HepG2 (cell line): ENCODE results near the gene TTC22. TPM values are rescaled to one million over a fixed set of nuclear protein-coding genes. Genes with fewer than 3 reads are reported as not detected.

Source experiments
- FOSL1 ChIP-seq: sonication (generic); formaldehyde crosslinking; IDR thresholded peaks from 2 replicates; pipeline ENCODE4 v1.9.0; 2021; ENCODE audit warnings: missing genetic modification reagents, borderline replicate concordance
- HMG20B ChIP-seq: conservative IDR thresholded peaks from 2 replicates; pipeline ENCODE4 v1.6.1; 2016; ENCODE audit warnings: missing genetic modification reagents, missing compliant biosample characterization
- HNRNPLL ChIP-seq: fragments of 200-400 bp; formaldehyde crosslinking; IDR thresholded peaks from 2 replicates; pipeline ENCODE4 v1.6.1; 2017; ENCODE audit warnings: mild to moderate bottlenecking, low read depth, low read length; ENCODE audit not compliant: poor library complexity, severe bottlenecking
- KDM4B ChIP-seq: sonication (generic); formaldehyde crosslinking; IDR thresholded peaks from 2 replicates; pipeline ENCODE4 v1.4.0; 2020; ENCODE audit warnings: missing genetic modification reagents
- SP2 ChIP-seq: sonication (generic); formaldehyde crosslinking; IDR thresholded peaks from 2 replicates; pipeline ENCODE4 v1.5.1; 2020; ENCODE audit warnings: mild to moderate bottlenecking, missing genetic modification reagents
- ZBTB21 ChIP-seq: sonication (generic); formaldehyde crosslinking; IDR thresholded peaks from 2 replicates; pipeline ENCODE4 v1.4.0; 2020; ENCODE audit warnings: missing genetic modification reagents
- ZBTB4 ChIP-seq: sonication (generic); formaldehyde crosslinking; IDR thresholded peaks from 2 replicates; pipeline ENCODE4 v1.4.0; 2020; ENCODE audit warnings: missing genetic modification reagents, mild to moderate bottlenecking, borderline replicate concordance
- ZNF18 ChIP-seq: sonication (generic); formaldehyde crosslinking; IDR thresholded peaks from 2 replicates; pipeline ENCODE4 v1.8.0; 2022; ENCODE audit warnings: mild to moderate bottlenecking, missing genetic modification reagents; ENCODE audit not compliant: insufficient replicate concordance
- ZNF317 ChIP-seq: sonication (generic); formaldehyde crosslinking; IDR thresholded peaks from 2 replicates; pipeline ENCODE4 v1.5.0; 2020; ENCODE audit warnings: mild to moderate bottlenecking, missing genetic modification reagents
- ZNF704 ChIP-seq: sonication (generic); formaldehyde crosslinking; IDR thresholded peaks from 2 replicates; pipeline ENCODE4 v1.8.1; 2023; ENCODE audit warnings: mild to moderate bottlenecking, inconsistent platforms, moderate library complexity, missing genetic modification reagents, borderline replicate concordance
- ZNF891 ChIP-seq: sonication (generic); formaldehyde crosslinking; IDR thresholded peaks from 2 replicates; pipeline ENCODE4 v1.5.0; 2020; ENCODE audit warnings: mild to moderate bottlenecking, missing genetic modification reagents
- ZSCAN21 ChIP-seq: sonication (generic); formaldehyde crosslinking; IDR thresholded peaks from 2 replicates; pipeline ENCODE4 v1.8.0; 2022; ENCODE audit warnings: mild to moderate bottlenecking, missing genetic modification reagents, moderate library complexity, borderline replicate concordance
- ZZZ3 ChIP-seq: sonication (generic); formaldehyde crosslinking; IDR thresholded peaks from 2 replicates; pipeline ENCODE4 v1.4.0; 2020; ENCODE audit warnings: missing genetic modification reagents, mild to moderate bottlenecking, borderline replicate concordance
- polyA plus RNA-seq, 8 experiments: library from polyadenylated mRNA; depleted of rRNA in 3 of 8; stranded (reverse) in 7 of 8; unstranded in 1 of 8; fragments of >200 nt; fragmentation: Illumina TruSeq in 4 of 8; extraction: Trizol in 4 of 8; gene quantifications; 2 replicates each; pipeline versions ENCODE4 v1.2.1 to v1.2.3, GENCODE V29; 2011 to 2016; ENCODE audit warnings: low read depth in 4 of 8, missing spikeins in 1 of 8, mixed read lengths in 1 of 8; ENCODE audit not compliant: insufficient read depth in 1 of 8
- total RNA-seq, 5 experiments: library from RNA; depleted of rRNA; stranded (reverse); fragments of >200 nt; fragmentation: Illumina TruSeq; extraction: Trizol; gene quantifications; 2 replicates each; pipeline ENCODE4 v1.2.3, GENCODE V29; 2016; ENCODE audit warnings: low read depth in 1 of 5
- TF ChIP-seq, protein P1 (sequence below): sonication (generic); formaldehyde crosslinking; IDR thresholded peaks from 2 replicates; pipeline ENCODE4 v1.8.0; 2022; ENCODE audit warnings: low read depth, missing genetic modification reagents
- TF ChIP-seq, protein P2 (sequence below): sonication (generic); formaldehyde crosslinking; IDR thresholded peaks from 2 replicates; pipeline ENCODE4 v1.4.0; 2020; ENCODE audit warnings: mild to moderate bottlenecking, missing genetic modification reagents
- TF ChIP-seq, protein P3 (sequence below): IDR thresholded peaks from 2 replicates; pipeline ENCODE4 v1.6.1; 2016; ENCODE audit warnings: missing biosample characterization, missing genetic modification reagents, low read depth

Gene TTC22
- total and polyA plus RNA-seq, 2 of the 13 experiments (the other 11 are each of a cell fraction or from before 2014, with no cell fraction given), result not detected

- TF ChIP-seq ZSCAN21 (CRISPR knock-in tag) (0 out of 2 replicates have a peak, but pooled peaks have one; percentile 39), HMG20B (no peak), ZBTB4 (CRISPR knock-in tag) (no peak), ZNF317 (CRISPR knock-in tag) (peak; percentile 21), ZNF891 (CRISPR knock-in tag) (peak; percentile 86; the same call in 1 of the 2 replicates), ZBTB21 (CRISPR knock-in tag) (no peak), ZZZ3 (CRISPR knock-in tag) (no peak), ZNF704 (CRISPR knock-in tag) (0 out of 2 replicates have a peak, but pooled peaks have one; percentile 64), ZNF18 (CRISPR knock-in tag) (no peak), SP2 (peak; percentile 78), KDM4B (CRISPR knock-in tag) (no peak), HNRNPLL (peak; percentile 79), FOSL1 (no peak)
- TF ChIP-seq, protein P1, sequence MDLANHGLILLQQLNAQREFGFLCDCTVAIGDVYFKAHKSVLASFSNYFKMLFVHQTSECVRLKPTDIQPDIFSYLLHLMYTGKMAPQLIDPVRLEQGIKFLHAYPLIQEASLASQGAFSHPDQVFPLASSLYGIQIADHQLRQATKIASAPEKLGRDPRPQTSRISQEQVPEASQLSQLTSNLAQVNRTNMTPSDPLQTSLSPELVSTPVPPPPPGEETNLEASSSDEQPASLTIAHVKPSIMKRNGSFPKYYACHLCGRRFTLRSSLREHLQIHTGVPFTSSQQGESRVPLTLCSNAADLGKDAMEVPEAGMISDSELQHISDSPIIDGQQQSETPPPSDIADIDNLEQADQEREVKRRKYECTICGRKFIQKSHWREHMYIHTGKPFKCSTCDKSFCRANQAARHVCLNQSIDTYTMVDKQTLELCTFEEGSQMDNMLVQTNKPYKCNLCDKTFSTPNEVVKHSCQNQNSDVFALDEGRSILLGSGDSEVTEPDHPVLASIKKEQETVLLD (CRISPR knock-in tag), result no peak
- TF ChIP-seq, protein P2, sequence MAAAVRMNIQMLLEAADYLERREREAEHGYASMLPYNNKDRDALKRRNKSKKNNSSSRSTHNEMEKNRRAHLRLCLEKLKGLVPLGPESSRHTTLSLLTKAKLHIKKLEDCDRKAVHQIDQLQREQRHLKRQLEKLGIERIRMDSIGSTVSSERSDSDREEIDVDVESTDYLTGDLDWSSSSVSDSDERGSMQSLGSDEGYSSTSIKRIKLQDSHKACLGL, result peak; percentile 82; the same call in 1 of the 2 replicates
- TF ChIP-seq, protein P3, sequence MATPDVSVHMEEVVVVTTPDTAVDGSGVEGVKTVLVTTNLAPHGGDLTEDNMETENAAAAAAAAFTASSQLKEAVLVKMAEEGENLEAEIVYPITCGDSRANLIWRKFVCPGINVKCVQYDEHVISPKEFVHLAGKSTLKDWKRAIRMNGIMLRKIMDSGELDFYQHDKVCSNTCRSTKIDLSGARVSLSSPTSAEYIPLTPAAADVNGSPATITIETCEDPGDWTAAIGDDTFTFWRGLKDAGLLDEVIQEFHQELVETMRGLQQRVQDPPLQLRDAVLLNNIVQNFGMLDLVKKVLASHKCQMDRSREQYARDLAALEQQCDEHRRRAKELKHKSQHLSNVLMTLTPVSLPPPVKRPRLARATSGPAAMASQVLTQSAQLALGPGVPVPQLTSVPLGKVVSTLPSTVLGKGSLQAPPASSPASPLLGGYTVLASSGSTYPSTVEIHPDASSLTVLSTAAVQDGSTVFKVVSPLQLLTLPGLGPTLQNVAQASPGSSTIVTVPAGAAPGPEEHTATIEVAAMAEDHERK (CRISPR knock-in tag), result peak; percentile 56; the same call in 1 of the 2 replicates
Observed at GRCh38 chr1:54764133-54764921, 36.8 kb downstream of the TTC22 start, which contains the start of gene PARS2 (continued).
